ENCODE data around the gene ECM1.

DNA sequence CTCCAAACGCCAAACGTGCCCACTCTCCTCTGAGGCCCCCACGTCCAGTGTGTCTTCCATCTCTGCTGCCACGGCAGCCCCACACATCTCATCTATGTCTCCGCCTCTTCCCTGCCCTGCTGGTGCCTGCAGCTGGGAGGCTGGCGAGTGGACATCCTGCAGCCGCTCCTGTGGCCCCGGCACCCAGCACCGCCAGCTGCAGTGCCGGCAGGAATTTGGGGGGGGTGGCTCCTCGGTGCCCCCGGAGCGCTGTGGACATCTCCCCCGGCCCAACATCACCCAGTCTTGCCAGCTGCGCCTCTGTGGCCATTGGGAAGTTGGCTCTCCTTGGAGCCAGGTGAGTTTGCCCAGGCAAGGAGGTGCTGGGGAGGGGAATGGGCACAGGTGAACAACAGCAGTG lies 49.9 kb downstream of the ECM1 start:
- TF ChIP-seq, protein P1, sequence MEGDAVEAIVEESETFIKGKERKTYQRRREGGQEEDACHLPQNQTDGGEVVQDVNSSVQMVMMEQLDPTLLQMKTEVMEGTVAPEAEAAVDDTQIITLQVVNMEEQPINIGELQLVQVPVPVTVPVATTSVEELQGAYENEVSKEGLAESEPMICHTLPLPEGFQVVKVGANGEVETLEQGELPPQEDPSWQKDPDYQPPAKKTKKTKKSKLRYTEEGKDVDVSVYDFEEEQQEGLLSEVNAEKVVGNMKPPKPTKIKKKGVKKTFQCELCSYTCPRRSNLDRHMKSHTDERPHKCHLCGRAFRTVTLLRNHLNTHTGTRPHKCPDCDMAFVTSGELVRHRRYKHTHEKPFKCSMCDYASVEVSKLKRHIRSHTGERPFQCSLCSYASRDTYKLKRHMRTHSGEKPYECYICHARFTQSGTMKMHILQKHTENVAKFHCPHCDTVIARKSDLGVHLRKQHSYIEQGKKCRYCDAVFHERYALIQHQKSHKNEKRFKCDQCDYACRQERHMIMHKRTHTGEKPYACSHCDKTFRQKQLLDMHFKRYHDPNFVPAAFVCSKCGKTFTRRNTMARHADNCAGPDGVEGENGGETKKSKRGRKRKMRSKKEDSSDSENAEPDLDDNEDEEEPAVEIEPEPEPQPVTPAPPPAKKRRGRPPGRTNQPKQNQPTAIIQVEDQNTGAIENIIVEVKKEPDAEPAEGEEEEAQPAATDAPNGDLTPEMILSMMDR (IDR thresholded peaks at IDR 0.05; ENCODE audit: extremely low read depth in 1 of 2, insufficient read depth in 1 of 2, low read depth in 1 of 2, low read length in 2 of 2) = no peak
- TF ChIP-seq POLR2A (IDR thresholded peaks at IDR 0.05; ENCODE audit: low read depth, low read length) (no peak), POLR2AphosphoS5 (IDR thresholded peaks at IDR 0.05; ENCODE audit: insufficient read depth, low read depth, low read length) (no peak), JUN (IDR thresholded peaks at IDR 0.05; ENCODE audit: borderline replicate concordance, insufficient read depth, insufficient read length, low read depth) (no peak)
- TF ChIP-seq, protein P2, sequence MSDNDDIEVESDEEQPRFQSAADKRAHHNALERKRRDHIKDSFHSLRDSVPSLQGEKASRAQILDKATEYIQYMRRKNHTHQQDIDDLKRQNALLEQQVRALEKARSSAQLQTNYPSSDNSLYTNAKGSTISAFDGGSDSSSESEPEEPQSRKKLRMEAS (IDR thresholded peaks at IDR 0.05; ENCODE audit: insufficient read depth, insufficient read length) = no peak
